Gastroesophageal sphincter (tissue), 3 donors: ENCODE results near the gene GARIN3.

Experiments used
- EP300 ChIP-seq: sonication (generic); formaldehyde crosslinking; IDR thresholded peaks from one replicate; pipeline ENCODE4 v1.6.1; 2017; ENCODE audit warnings: antibody characterized with exemption, mild to moderate bottlenecking
- POLR2A ChIP-seq, 2 donors: fragments of 450-650 bp; IDR thresholded peaks; one replicate each; pipeline ENCODE4 v1.6.1; 2017; ENCODE audit warnings: antibody characterized with exemption in 2 of 2, mild to moderate bottlenecking in 2 of 2, moderate library complexity in 1 of 2
- POLR2AphosphoS5 ChIP-seq: sonication (generic); formaldehyde crosslinking; IDR thresholded peaks from one replicate; pipeline ENCODE4 v1.6.1; 2017; ENCODE audit warnings: antibody characterized with exemption
- TF ChIP-seq, protein P1 (sequence below), 4 experiments: fragments of 200-600 bp in 2 of 4; fragments of 450-650 bp in 2 of 4; sonication (generic) in 1 of 4; IDR thresholded peaks; one replicate each; pipeline ENCODE4 v1.5.1; 2017 to 2019; ENCODE audit warnings: antibody characterized with exemption in 4 of 4, mild to moderate bottlenecking in 2 of 4, moderate library complexity in 2 of 4

DNA sequence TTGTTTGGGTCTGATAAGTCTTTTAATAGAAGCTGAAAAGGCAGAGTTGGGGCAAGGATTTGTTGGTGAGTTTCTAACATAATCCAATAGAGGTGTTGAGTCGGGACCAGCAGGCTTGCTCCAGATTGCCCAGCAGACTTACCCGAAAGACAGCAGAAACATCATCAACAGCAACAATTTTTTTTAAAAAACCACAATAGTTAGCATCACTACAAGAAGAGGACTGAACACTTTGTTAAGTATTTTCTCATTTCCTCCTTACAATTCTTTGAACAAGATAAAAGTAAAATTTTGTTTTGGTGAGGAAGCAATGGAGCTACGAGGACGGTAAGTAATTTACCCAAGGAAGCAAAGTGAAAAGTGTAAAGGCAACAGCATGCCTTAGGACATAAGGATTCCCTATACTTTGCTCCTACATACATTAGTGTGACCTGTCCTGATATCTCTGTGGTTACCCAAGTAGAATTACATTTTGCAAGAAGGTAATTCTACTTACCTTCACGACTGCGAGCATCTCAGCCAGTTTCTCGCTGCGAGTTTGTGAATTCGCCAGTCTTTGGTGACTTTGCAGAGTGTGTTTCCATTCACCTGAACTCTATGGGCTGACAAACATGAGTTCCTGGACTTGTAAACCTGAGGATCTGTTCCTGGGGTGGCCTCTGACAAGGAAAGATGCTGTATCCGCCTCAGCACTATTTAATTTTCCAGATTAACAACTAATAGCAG lies 27.8 kb upstream of the GARIN3 start:
- TF ChIP-seq, protein P1, sequence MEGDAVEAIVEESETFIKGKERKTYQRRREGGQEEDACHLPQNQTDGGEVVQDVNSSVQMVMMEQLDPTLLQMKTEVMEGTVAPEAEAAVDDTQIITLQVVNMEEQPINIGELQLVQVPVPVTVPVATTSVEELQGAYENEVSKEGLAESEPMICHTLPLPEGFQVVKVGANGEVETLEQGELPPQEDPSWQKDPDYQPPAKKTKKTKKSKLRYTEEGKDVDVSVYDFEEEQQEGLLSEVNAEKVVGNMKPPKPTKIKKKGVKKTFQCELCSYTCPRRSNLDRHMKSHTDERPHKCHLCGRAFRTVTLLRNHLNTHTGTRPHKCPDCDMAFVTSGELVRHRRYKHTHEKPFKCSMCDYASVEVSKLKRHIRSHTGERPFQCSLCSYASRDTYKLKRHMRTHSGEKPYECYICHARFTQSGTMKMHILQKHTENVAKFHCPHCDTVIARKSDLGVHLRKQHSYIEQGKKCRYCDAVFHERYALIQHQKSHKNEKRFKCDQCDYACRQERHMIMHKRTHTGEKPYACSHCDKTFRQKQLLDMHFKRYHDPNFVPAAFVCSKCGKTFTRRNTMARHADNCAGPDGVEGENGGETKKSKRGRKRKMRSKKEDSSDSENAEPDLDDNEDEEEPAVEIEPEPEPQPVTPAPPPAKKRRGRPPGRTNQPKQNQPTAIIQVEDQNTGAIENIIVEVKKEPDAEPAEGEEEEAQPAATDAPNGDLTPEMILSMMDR (IDR thresholded peaks at IDR 0.05) = no peak
- TF ChIP-seq POLR2A (IDR thresholded peaks at IDR 0.05) (no peak), EP300 (no peak), POLR2AphosphoS5 (no peak)
